IMR-90 (cell line): ENCODE measurements around the gene SLC1A5. TPM values are rescaled to one million over a fixed set of nuclear protein-coding genes. Genes with fewer than 3 reads are reported as not detected.

ENCODE experiments used
- ATAC-seq: fragments of 200-7000 bp; cut with Tn5 transposase; 2 replicates; pipeline ENCODE4 v1.9.1; 2020; ENCODE audit warnings: low read depth, mild to moderate bottlenecking, moderate library complexity
- BruUV-seq: library from RNA; stranded (reverse); fragments of 400-500 nt; replicated peaks from 2 replicates; lab custom pipeline; 2021; lab: Mats Ljungman, UMichigan
- CTCF ChIA-PET: fragments of 300-600 bp; formaldehyde crosslinking; extraction: SDS; loops from one replicate; lab custom pipeline; 2021; ENCODE audit warnings: antibody characterized with exemption; lab: Yijun Ruan, JAX
- POLR2A ChIA-PET: fragments of 300-600 bp; sonication (Branson Sonifier 250); formaldehyde crosslinking; loops from one replicate; lab custom pipeline; 2022; ENCODE audit warnings: antibody characterized with exemption; ENCODE audit not compliant: unreplicated experiment; lab: Charles Lee
- DNase-seq: peaks from one replicate; pipeline ENCODE4 v3.0.0; 2013
- H2AFZ ChIP-seq: replicated peaks from 2 replicates; pipeline ENCODE3; 2013; ENCODE audit warnings: low read length, mild to moderate bottlenecking; ENCODE audit not compliant: poor library complexity
- H2AK5ac ChIP-seq: 2 replicates; pipeline ENCODE4 v1.6.1; 2013; ENCODE audit warnings: low read depth, low read length, inconsistent platforms
- H2AK9ac ChIP-seq: replicated peaks from 2 replicates; pipeline ENCODE3; 2013; ENCODE audit warnings: mild to moderate bottlenecking, low read depth, low read length, moderate library complexity; ENCODE audit not compliant: poor library complexity
- H2BK120ac ChIP-seq: 2 replicates; pipeline ENCODE4 v1.6.1; 2013; ENCODE audit warnings: low read depth, low read length, inconsistent platforms
- H2BK15ac ChIP-seq: 3 replicates; pipeline ENCODE4 v1.6.1; 2013; ENCODE audit warnings: low read depth, low read length, inconsistent platforms
- H2BK20ac ChIP-seq: 2 replicates; pipeline ENCODE4 v1.6.1; 2013; ENCODE audit warnings: low read depth, mild to moderate bottlenecking, inconsistent platforms, low read length, moderate library complexity
- H2BK5ac ChIP-seq: 2 replicates; pipeline ENCODE4 v1.6.1; 2013; ENCODE audit warnings: mild to moderate bottlenecking, low read depth, low read length, inconsistent platforms; ENCODE audit not compliant: poor library complexity, severe bottlenecking
- H3K14ac ChIP-seq: replicated peaks from 2 replicates; pipeline ENCODE4 v1.6.1; 2013; ENCODE audit warnings: low read depth, low read length, inconsistent platforms
- H3K18ac ChIP-seq: 2 replicates; pipeline ENCODE4 v1.6.1; 2013; ENCODE audit warnings: low read depth, low read length, control low read depth
- H3K23ac ChIP-seq: 2 replicates; pipeline ENCODE4 v1.6.1; 2013; ENCODE audit warnings: low read depth, low read length, inconsistent platforms
- H3K27ac ChIP-seq: 2 replicates; pipeline ENCODE4 v1.5.1; 2013; ENCODE audit warnings: mild to moderate bottlenecking, control low read depth, low read length; ENCODE audit not compliant: insufficient read depth
- H3K27me3 ChIP-seq: 2 replicates; pipeline ENCODE4 v1.6.1; 2013; ENCODE audit warnings: low read length; ENCODE audit not compliant: control insufficient read depth, insufficient read depth
- H3K36me3 ChIP-seq: 2 replicates; pipeline ENCODE4 v1.6.1; 2013; ENCODE audit warnings: low read length, mixed read lengths; ENCODE audit not compliant: control insufficient read depth, insufficient read depth
- H3K4ac ChIP-seq: 2 replicates; pipeline ENCODE4 v1.6.1; 2013; ENCODE audit warnings: low read depth, low read length, inconsistent platforms
- H3K4me1 ChIP-seq: 2 replicates; pipeline ENCODE4 v1.6.1; 2013; ENCODE audit warnings: low read length, mixed read lengths; ENCODE audit not compliant: control insufficient read depth, insufficient read depth
- H3K4me2 ChIP-seq: 2 replicates; pipeline ENCODE4 v1.6.1; 2013; ENCODE audit warnings: low read depth, mild to moderate bottlenecking, control low read depth, low read length, moderate library complexity
- H3K4me3 ChIP-seq: 2 replicates; pipeline ENCODE4 v1.5.1; 2013; ENCODE audit warnings: low read depth, mild to moderate bottlenecking, control low read depth, low read length, moderate library complexity; ENCODE audit not compliant: insufficient read depth
- H3K56ac ChIP-seq: 2 replicates; pipeline ENCODE4 v1.6.1; 2013; ENCODE audit warnings: low read length, inconsistent platforms; ENCODE audit not compliant: insufficient read depth; ENCODE audit errors: extremely low read depth
- H3K79me1 ChIP-seq, 2 experiments: 2 replicates each; pipeline ENCODE4 v1.6.1; 2013; ENCODE audit warnings: low read length in 2 of 2, inconsistent platforms in 1 of 2, low read depth in 1 of 2
- H3K9ac ChIP-seq: 2 replicates; pipeline ENCODE4 v1.6.1; 2013; ENCODE audit warnings: low read depth, low read length, control low read depth
- H3K9me1 ChIP-seq: 2 replicates; pipeline ENCODE4 v1.6.1; 2013; ENCODE audit warnings: low read length, inconsistent platforms; ENCODE audit not compliant: insufficient read depth
- H3K9me3 ChIP-seq: 2 replicates; pipeline ENCODE4 v1.6.1; 2013; ENCODE audit warnings: low read length; ENCODE audit not compliant: control insufficient read depth, insufficient read depth
- H4K20me1 ChIP-seq: 2 replicates; pipeline ENCODE4 v1.6.1; 2013; ENCODE audit warnings: low read length, inconsistent platforms; ENCODE audit not compliant: insufficient read depth
- H4K5ac ChIP-seq: 2 replicates; pipeline ENCODE4 v1.6.1; 2013; ENCODE audit warnings: mild to moderate bottlenecking, low read depth, low read length, control low read depth
- H4K8ac ChIP-seq, 2 experiments: 2 replicates each; pipeline ENCODE4 v1.6.1; 2013; ENCODE audit warnings: low read depth in 2 of 2, low read length in 2 of 2, control low read depth in 1 of 2, inconsistent platforms in 1 of 2
- H4K91ac ChIP-seq: 2 replicates; pipeline ENCODE4 v1.6.1; 2013; ENCODE audit warnings: low read depth, low read length, inconsistent platforms; ENCODE audit not compliant: insufficient read depth
- BHLHE40 ChIP-seq: fragments of 150-350 bp; IDR thresholded peaks from 2 replicates; pipeline ENCODE4 v1.6.1; 2016; ENCODE audit warnings: mild to moderate bottlenecking, low read depth, low read length
- CHD1 ChIP-seq: IDR thresholded peaks from 2 replicates; pipeline ENCODE4 v1.6.1; 2012; ENCODE audit warnings: low read depth, low read length, improper control_type of control experiment
- ELK1 ChIP-seq: fragments of 150-350 bp; IDR thresholded peaks from 2 replicates; pipeline ENCODE4 v1.6.1; 2016; ENCODE audit warnings: low read depth, mild to moderate bottlenecking, low read length, moderate library complexity, borderline replicate concordance
- POLR2A ChIP-seq: IDR thresholded peaks from 2 replicates; pipeline ENCODE4 v1.6.1; 2012; ENCODE audit warnings: mild to moderate bottlenecking, low read depth, low read length
- RFX5 ChIP-seq: IDR thresholded peaks from 2 replicates; pipeline ENCODE4 v1.8.0; 2012; ENCODE audit warnings: low read depth, mild to moderate bottlenecking, low read length, moderate library complexity
- WGBS, 2 experiments: methylation state at CpG; one replicate each; pipeline versions ENCODE4 v1.1.5 to v1.1.7; 2013; ENCODE audit warnings: missing lambda C conversion rate in 2 of 2; ENCODE audit not compliant: insufficient read length in 1 of 2; ENCODE audit errors: extremely low coverage in 2 of 2; 5-methylcytosine and 5-hydroxymethylcytosine counted together
- dilution Hi-C: fragments of 300-500 bp; cut with HindIII; formaldehyde crosslinking; loops from one replicate; pipeline ENCODE4 v1.14.3; 2018; ENCODE audit warnings: low sequenced_read_pairs; ENCODE audit not compliant: unreplicated experiment
- in situ Hi-C: fragments of 300-500 bp; cut with MboI; formaldehyde crosslinking; loops from 3 replicates; pipeline ENCODE4 v1.14.3; 2019; ENCODE audit warnings: low sequenced_read_pairs, inconsistent platforms, mixed read lengths
- intact Hi-C: fragments of 100-400 bp; cut with micrococcal nuclease; formaldehyde crosslinking; loops from 2 replicates; pipeline ENCODE4 v1.10.0; 2022
- polyA plus RNA-seq, 3 experiments: library from polyadenylated mRNA; depleted of rRNA; stranded (reverse); fragments of >200 nt; gene quantifications; 2 replicates each; pipeline ENCODE4 v1.2.3, GENCODE V29; 2012; ENCODE audit warnings: low replicate concordance in 1 of 3
- total RNA-seq: library from RNA; depleted of rRNA; stranded (reverse); fragments of >200 nt; gene quantifications from 2 replicates; pipeline ENCODE4 v1.2.3, GENCODE V29; 2012

SLC1A5 gene
- total and polyA plus RNA-seq, 2 of the 4 experiments (the other 2 are of a cell fraction), result 142 to 171 TPM

GRCh38 chr19:46762245-46762890, 26.0 kb downstream of the SLC1A5 start:
- Histone ChIP-seq H3K9ac (no peak overlapping the region), H3K27ac (no peak overlapping the region), H3K56ac (no peak overlapping the region), H3K4me1 (peaks cover 6% of the 10 kb centered on the region; the same call in 1 of the 2 replicates), H4K91ac (no peak overlapping the region), H4K20me1 (peaks cover 10% of the 10 kb centered on the region), H3K14ac (no peak overlapping the region), H4K8ac (no peak overlapping the region), H3K4ac (no peak overlapping the region), H3K79me1 (peaks cover 4 to 12% of the 10 kb centered on the region in 2 experiments; a peak in 2 of 4 replicates), H3K18ac (no peak overlapping the region), H2BK15ac (no peak overlapping the region), H2BK20ac (no peak overlapping the region), H4K5ac (no peak overlapping the region), H2AK9ac (no peak overlapping the region), H3K27me3 (no peaks in the 10 kb centered on the region), H3K4me2 (no peak overlapping the region), H3K9me1 (peaks cover 9% of the 10 kb centered on the region), H2BK5ac (no peak overlapping the region), H3K36me3 (peaks cover 3% of the 10 kb centered on the region), H3K23ac (no peak overlapping the region; the same call in 1 of the 2 replicates), H2AK5ac (no peak overlapping the region), H3K4me3 (no peak overlapping the region), H2BK120ac (no peak overlapping the region), H3K9me3 (no peaks in the 10 kb centered on the region), H2AFZ (peak overlapping the region; percentile 13)
- CTCF ChIA-PET, result no interaction called here
- dilution Hi-C loops, result no loop called here
- ATAC-seq (no peak), DNase-seq (no peak)
- in situ Hi-C loops, result no loop called here
- intact Hi-C loops, result no loop called here
- no CpG with 5 or more reads among the region's 6 CpGs for WGBS, 2 experiments
- POLR2A ChIA-PET, result no interaction called here
- TF ChIP-seq ELK1 (no peak), BHLHE40 (no peak), RFX5 (no peak), CHD1 (no peak), POLR2A (no peak)
- no TSS peak for BruUV-seq
